Measurements from ENCODE around the gene TGFBR3.

Gene TGFBR3

DNA sequence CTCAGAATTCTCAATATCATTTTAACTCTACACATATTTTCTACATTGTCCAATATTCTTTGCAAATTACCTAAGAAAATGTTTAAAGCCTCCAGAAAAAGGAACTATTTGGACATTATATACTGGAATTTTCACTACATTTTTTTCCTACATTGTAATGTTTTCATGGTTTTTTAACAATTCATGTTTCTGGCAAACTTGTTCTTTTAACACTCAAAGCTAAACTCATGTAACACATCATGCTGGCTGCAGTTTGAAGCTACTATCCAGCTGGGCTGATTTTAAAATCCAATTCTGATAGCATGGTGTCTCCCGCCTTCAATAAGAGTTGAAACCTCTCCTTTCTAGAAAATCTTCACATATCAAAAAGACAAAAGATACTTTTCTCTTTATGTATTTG is 52.0 kb downstream of the TGFBR3 start:
- no peak overlapping the region for H3K4me3 ChIP-seq (replicated peaks; ENCODE audit: low read depth, low read length)
- no peak for DNase-seq (ENCODE audit: extremely low read depth, low read depth)
- TF ChIP-seq, protein P1, sequence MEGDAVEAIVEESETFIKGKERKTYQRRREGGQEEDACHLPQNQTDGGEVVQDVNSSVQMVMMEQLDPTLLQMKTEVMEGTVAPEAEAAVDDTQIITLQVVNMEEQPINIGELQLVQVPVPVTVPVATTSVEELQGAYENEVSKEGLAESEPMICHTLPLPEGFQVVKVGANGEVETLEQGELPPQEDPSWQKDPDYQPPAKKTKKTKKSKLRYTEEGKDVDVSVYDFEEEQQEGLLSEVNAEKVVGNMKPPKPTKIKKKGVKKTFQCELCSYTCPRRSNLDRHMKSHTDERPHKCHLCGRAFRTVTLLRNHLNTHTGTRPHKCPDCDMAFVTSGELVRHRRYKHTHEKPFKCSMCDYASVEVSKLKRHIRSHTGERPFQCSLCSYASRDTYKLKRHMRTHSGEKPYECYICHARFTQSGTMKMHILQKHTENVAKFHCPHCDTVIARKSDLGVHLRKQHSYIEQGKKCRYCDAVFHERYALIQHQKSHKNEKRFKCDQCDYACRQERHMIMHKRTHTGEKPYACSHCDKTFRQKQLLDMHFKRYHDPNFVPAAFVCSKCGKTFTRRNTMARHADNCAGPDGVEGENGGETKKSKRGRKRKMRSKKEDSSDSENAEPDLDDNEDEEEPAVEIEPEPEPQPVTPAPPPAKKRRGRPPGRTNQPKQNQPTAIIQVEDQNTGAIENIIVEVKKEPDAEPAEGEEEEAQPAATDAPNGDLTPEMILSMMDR (IDR thresholded peaks at IDR 0.05; ENCODE audit: low read depth, low read length, missing control alignments): no peak

DNA sequence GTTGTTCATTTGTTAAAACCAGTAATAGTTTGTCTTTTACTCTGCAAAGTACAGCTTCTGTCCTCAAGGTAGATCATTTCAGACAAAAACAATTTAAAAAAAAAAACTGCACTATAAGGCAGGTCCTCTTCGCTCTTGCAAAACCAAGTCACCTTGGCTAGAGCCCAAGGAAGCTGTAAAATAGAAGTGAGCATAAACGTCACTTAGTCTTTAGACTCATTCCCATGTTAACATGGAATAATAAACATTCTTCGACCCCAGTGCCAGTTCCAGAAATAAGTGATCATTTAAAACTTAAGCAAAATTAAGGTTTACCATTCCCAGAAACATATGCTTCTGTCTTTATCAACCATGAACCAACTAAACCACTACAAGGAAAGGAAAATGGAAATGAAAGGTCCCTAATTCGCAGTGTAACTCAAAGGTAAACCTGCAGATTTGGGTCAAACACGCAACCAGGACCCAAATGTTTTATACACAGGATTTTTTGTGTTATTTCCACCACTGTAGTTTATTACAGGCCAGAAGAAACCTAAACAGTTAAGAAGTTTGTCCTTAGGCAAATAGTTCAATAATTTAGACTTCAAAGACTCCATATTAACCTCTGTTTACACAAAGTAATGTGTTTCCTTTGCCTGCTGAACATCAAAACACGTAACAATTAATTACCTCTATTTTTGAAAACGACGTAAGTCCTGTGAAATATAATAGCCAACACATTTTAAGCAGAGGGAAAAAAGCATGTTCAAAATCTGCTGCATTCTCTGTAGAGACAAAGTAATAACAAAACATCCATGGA is 54.6 kb downstream of the TGFBR3 start:
- no peak for DNase-seq (ENCODE audit: extremely low read depth, low read depth)
- TF ChIP-seq, protein P1 (IDR thresholded peaks at IDR 0.05; ENCODE audit: low read depth, low read length, missing control alignments): no peak
- H3K4me3 ChIP-seq (replicated peaks; ENCODE audit: low read depth, low read length): no peak overlapping the region

DNA sequence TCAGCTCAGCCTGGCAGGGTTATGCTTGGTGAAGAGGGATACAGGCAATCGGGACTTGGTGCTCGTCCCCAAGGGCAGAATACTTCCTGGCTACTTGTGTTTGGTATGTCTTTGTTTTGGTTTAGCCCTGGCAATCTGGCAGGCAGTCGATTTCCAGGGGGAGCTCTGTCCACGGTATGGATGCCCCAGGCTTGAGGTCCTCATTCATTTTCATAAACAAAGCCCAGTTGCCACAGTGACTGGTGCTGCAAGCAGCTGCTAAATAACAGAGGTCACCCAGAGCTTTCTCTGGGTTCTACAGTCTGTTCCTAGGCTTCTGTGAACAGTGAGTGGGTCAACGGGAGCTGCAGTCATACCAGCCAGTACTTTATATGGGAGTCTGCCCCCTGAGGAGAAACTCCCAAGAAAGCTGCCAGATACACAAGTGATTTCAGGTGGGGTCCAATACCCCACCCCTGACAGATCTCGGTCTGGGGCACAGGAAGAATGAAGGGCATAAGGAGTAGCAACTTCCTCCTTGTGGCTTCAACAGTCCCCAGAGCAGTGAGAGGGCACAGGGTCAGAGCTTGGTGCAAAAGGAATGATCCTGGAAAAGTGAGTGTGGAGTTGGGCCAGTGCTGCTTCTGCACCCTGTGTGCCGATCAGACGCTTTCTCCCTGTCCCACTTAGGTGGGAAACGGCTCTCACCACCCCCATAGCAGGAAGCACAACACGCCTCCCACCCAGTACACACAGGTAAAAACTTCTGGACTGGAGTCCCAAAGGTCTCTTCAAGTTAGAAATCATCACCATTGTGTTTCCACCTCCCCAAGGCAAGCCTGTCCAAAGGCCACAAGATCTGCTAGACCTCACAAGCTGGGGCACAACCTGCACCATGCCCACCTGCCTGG is 55.5 kb downstream of the TGFBR3 start:
- TF ChIP-seq, protein P1 (IDR thresholded peaks at IDR 0.05; ENCODE audit: low read depth, low read length, missing control alignments): peak; percentile 65
- DNase-seq (ENCODE audit: extremely low read depth, low read depth): peak; percentile 63
- H3K4me3 ChIP-seq (replicated peaks; ENCODE audit: low read depth, low read length): no peak overlapping the region

DNA sequence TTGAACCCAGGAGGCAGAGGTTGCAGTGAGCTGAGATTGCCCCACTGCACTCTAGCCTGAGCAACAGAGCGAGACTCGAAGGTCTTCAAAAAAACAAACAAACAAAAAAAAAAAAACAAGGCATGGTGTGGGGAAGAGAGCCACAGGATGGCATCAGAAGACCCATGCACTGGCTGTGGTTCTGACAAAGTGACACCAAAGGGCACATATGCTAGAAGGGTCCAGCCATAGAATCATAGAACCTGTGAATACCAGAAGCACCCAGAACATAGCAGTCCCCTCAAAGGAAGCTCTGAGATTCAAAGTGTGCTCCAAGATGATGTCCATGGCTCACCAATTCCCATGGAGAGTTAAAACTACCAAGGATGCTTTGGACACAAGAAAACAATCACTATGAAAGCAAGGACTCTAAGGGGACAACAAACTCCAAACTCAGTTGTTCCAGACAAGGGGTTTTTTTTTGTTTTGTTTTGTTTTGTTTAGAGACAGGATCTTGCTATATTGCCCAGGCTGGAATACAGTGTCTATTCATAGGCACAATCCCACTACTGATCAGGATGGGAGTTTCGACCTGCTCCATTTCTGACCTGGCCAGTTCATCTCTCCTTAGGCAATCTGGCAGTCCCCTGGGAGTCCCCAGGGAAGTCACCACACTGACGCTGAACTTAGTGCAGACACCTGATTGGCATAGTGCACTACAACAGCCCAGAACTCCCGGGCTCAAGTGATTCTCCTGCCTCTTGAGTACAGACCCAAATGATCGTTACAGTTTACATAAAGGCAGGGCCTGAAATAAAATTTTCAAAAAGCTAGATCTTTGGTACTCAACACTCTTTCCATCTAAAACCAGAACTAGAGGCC is 56.4 kb downstream of the TGFBR3 start:
- no peak overlapping the region for H3K4me3 ChIP-seq (replicated peaks; ENCODE audit: low read depth, low read length)
- DNase-seq (ENCODE audit: extremely low read depth, low read depth): no peak

DNA sequence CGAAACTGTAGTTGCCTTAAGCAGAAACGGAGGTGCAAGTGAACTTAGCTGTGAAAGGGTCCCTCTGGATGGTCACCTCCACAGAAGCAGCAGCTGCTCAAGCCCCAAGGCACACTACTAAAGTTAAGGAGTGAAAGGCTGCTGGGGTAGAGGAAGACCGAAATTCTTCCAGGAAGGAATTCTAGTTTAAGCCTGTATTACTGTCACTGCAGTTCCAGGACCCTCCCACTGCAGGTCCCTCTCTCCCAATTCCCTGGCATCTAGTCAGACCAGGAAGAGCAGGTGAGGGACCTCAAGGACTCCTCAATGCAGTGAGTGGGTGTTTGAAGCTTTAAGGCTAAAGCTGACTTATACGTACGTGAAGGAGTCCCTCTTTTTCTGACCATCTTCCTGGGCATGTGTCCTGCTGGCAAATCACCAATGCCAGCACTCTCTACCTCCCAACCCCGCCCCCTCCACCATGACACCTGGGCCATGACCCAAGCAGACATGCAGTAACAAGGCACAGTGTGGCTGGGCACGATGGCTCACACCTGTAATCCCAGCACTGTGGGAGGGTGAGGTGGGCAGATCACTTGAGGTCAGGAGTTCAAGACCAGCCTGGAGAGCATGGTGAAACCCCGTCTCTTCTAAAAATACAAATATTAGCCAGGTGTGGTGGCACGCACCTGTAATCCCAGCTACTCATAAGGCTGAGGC is 57.2 kb downstream of the TGFBR3 start:
- H3K4me3 ChIP-seq (replicated peaks; ENCODE audit: low read depth, low read length): no peak overlapping the region
- TF ChIP-seq, protein P1 (IDR thresholded peaks at IDR 0.05; ENCODE audit: low read depth, low read length, missing control alignments): no peak
- DNase-seq (ENCODE audit: extremely low read depth, low read depth): no peak

More for the DNA sequence above, 56.4 kb downstream of the TGFBR3 start:
- TF ChIP-seq, protein P1 (IDR thresholded peaks at IDR 0.05; ENCODE audit: low read depth, low read length, missing control alignments): no peak
